HG03565 (cell line): ENCODE data around the gene ABCA12.

Experiments
- ATAC-seq: cut with Tn5 transposase; IDR thresholded peaks from one replicate; pipeline ENCODE4 v1.9.1; 2021; ENCODE audit warnings: mild to moderate bottlenecking, moderate library complexity; ENCODE audit not compliant: unreplicated experiment

The ABCA12 gene

GRCh38 chr2:214966420-214966819 lies 172.0 kb downstream of the ABCA12 start:
- no peak for ATAC-seq

DNA sequence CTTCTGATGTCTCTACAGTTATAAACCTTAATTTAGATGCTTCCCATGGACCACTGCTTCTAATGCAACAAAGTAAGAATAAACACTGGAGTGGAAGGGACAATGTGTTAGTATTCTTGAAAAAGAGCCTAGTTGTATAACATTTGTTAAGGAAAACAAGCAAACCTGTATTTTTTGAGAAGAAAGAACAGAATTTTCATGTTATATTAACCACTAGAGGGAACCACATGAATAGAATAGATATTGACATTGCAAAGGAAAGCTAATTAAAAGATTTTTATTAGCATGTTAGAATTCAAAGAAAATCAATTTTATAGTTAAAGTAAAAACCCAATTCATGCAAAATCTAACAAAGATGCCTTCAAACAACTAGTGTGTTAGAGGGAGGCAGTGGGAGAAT lies 177.7 kb downstream of the ABCA12 start:
- no peak for ATAC-seq

- no peak for ATAC-seq
These were observed 191.5 kb downstream of the ABCA12 start for GRCh38 chr2:214946949-214947348.

GRCh38 chr2:214934006-214934405 lies 204.4 kb downstream of the ABCA12 start:
- ATAC-seq, result no peak

GRCh38 chr2:214904634-214905033 lies 233.8 kb downstream of the ABCA12 start:
- ATAC-seq, result no peak

- no peak for ATAC-seq
These were observed 234.2 kb downstream of the ABCA12 start for GRCh38 chr2:214904176-214904575.

DNA sequence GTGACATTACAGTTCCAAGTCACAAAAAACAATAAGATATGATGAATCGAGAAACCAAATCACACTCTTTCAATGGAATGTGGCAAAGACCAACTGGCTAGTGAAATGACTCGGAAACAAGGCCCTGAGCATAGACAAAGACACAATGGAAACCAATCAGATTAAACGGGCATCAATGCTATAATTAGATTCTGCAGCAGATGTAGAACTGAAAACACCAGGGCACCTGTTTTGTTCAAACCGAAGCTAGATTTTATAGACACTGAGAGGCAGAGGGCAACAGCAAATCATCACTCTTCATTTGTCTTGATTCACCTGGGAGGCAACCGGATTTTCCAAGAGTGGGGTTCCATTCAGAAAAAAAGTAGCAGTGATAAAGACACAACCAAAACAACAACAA lies 236.1 kb downstream of the ABCA12 start:
- ATAC-seq, result no peak

- ATAC-seq, result no peak
These were observed 238.7 kb downstream of the ABCA12 start for GRCh38 chr2:214899751-214900150.

DNA sequence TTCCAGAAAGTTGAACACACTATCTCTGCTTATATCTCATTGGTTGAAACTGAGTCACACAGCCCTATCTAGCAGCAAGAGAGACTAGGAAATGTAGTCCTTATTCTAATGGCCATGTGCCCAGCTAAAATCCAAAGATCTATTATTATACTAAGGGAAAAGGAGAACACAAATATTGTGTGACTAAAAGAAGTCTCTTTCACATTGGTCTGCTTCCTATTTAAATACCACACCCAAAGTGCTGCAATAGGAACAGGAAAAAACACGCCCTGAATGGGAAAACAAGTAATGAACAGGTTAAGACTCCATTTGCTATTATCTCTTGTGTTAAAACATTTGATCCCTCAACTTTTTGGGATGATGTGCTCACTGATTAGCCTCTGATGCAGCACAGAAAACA lies 242.2 kb downstream of the ABCA12 start:
- no peak for ATAC-seq

DNA sequence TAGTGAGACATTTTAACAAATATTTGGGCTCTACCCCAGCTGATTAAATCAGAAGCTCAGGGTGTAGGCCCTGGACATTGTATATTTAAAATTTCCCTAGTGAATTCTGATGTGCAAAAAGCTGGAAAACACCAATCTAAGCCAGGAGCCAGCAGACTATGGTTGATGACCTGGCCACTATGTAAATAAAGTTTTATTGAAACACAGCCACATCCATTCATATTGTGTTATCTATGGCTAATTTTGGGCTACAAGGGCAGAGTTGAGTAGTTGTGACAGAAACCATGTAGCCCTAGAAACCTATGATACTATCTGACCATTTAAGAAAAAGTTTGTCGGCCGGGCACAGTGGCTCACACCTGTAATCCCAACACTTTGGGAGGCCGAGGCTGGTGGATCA lies 243.0 kb downstream of the ABCA12 start:
- no peak for ATAC-seq

- no peak for ATAC-seq
These were observed 249.1 kb downstream of the ABCA12 start for GRCh38 chr2:214889301-214889700.

DNA sequence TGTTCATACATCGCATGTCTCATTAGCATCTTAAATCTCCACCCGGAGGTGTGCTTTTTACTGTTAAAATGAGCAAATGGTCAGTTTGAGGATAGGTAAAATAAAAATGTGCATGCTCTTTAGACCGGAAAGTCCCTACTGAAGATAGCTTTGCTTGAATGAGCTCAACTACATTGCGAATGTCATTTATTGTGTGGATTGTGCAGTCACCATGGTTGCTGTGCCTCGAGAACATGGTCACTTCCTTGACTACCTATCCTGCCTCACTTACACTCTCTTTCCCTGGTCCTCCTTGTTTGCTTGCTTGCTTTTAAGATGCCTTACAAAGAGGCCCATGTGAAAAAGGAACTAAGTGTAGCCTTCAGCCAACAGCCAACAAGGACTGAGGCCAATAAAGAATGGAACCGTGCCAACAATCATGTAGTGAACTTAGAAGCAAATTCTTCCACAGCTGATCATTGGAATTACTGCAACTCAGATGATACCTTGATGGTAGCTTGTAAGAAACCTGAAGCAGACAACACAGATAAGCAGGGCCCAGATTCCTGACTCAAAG lies 256.7 kb downstream of the ABCA12 start:
- no peak for ATAC-seq
